ENCODE data around the gene SEMA4A. TPM values are rescaled to one million over a fixed set of nuclear protein-coding genes. Genes with fewer than 3 reads are reported as not detected.
"Not testable (repeated sequence)": the region's sequence is repeated elsewhere in the genome, so short reads cannot be mapped to it uniquely, and the experiment has no call there.

SEMA4A gene
- total and polyA plus RNA-seq, 3 donors from 2014 or later = 4.8 to 8.0 (median 7.7) TPM

DNA sequence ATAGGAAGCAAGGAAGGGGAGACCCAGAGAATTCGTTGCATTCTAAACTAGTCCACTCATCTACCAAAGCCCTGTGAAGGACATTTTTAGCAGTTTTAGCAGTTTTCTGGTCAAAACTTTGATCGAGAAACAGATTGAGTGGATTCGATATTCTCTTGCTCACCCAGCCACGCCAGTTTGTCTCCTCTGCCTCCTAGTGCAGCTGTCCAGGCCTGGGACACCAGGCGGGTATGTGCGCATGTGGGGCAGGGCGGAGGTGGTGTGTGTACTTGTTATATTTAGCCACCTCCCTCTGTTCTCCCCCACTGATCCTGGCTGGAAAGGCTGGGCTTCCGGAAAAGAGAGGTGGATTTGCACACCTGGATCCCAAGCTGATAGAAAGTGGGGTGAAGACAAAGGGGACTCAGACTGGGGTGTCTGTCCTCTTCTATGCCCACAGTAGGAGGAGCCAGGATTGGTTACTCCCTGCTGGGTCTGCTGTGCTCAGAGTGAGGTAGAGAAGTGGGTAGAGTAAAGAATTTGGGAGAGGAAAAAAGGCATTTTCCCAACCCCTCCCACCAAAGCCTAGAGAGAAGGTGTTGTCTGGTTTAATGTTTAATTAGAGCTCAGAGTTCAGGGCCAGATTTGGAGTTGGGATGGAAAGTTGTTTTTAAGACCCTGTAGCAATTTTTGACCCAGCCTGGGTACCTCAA is 35.1 kb upstream of the SEMA4A start:
- Histone ChIP-seq H3K27ac (peak overlapping the region; percentile 80 to 98), H3K36me3 (ENCODE audit: low read depth, missing control alignments) (no peaks in the 10 kb centered on the region), H3K4me3 (peak overlapping the region in 1 of 2 donors; percentile 96), H3K27me3 (no peaks in the 10 kb centered on the region), H3K4me1 (peaks cover 82% of the 10 kb centered on the region), H3K9me3 (no peaks in the 10 kb centered on the region)
- intact Hi-C loops (cut with DNase I; ENCODE audit: low total_unique reads) = no loop called here
- WGBS, 2 donors = 39 to 44% methylated on average over 7 to 8 of the region's 8 CpGs
- TF ChIP-seq, protein P1, sequence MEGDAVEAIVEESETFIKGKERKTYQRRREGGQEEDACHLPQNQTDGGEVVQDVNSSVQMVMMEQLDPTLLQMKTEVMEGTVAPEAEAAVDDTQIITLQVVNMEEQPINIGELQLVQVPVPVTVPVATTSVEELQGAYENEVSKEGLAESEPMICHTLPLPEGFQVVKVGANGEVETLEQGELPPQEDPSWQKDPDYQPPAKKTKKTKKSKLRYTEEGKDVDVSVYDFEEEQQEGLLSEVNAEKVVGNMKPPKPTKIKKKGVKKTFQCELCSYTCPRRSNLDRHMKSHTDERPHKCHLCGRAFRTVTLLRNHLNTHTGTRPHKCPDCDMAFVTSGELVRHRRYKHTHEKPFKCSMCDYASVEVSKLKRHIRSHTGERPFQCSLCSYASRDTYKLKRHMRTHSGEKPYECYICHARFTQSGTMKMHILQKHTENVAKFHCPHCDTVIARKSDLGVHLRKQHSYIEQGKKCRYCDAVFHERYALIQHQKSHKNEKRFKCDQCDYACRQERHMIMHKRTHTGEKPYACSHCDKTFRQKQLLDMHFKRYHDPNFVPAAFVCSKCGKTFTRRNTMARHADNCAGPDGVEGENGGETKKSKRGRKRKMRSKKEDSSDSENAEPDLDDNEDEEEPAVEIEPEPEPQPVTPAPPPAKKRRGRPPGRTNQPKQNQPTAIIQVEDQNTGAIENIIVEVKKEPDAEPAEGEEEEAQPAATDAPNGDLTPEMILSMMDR (IDR thresholded peaks at IDR 0.05) = no peak
- TF ChIP-seq POLR2A (IDR thresholded peaks at IDR 0.05) = no peak
- peak; percentile 82 for DNase-seq

DNA sequence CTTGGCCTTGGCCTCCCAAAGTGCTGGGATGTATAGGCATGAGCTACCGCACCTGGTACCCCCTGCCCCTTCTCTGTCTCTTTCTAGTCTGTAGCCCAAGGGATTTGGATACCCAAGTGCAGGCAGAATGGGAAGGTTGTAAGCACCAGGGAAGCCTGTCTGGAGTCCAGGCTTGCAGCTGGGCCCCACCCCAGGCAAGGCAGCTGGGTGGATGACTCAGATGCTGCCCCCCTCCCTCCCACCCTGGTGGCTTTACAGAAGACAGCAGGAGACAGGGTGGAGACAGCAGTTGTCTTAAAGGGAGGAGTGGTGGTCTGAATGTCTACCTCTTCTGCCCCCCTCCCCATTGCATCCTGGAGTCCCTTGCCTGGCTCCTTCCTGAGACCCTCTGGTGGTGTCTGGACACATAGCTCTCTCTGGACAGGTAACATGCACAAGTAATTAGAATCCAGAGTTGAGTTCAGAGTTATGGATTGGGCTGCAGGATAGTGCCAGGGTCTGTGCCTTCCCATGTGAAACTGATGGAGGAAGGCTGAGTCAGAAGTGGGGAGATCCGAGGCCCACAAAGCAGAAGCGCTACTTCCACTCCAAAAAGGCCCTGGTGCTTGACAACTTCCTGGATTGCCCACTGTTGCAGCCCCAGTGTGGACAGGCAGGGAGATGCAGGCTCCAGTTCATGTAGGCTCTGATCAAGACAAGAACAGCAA is 33.7 kb upstream of the SEMA4A start:
- intact Hi-C loops (cut with DNase I; ENCODE audit: low total_unique reads) = no loop called here
- DNase-seq = peak; percentile 52
- no peaks in the 10 kb centered on the region for H3K9me3 ChIP-seq
- no peaks in the 10 kb centered on the region for H3K27me3 ChIP-seq
- WGBS, 2 donors = 54 to 56% methylated on average over 3 of the region's 3 CpGs
- H3K4me3 ChIP-seq = no peak overlapping the region
- no peaks in the 10 kb centered on the region for H3K36me3 ChIP-seq (ENCODE audit: low read depth, missing control alignments)
- no peak for TF ChIP-seq POLR2A (IDR thresholded peaks at IDR 0.05)
- TF ChIP-seq, protein P1 (IDR thresholded peaks at IDR 0.05) = no peak
- peak overlapping the region in 1 of 2 donors; percentile 98 for H3K27ac ChIP-seq
- H3K4me1 ChIP-seq = peaks cover 84% of the 10 kb centered on the region

GRCh38 chr1:156120318-156120717 is 33.1 kb upstream of the SEMA4A start:
- Histone ChIP-seq H3K27me3 (no peaks in the 10 kb centered on the region), H3K4me3 (no peak overlapping the region), H3K9me3 (no peaks in the 10 kb centered on the region), H3K36me3 (ENCODE audit: low read depth, missing control alignments) (no peaks in the 10 kb centered on the region), H3K27ac (peak overlapping the region; percentile 96 to 98), H3K4me1 (peaks cover 91% of the 10 kb centered on the region)
- DNase-seq = no peak
- TF ChIP-seq POLR2A (IDR thresholded peaks at IDR 0.05) = no peak
- TF ChIP-seq, protein P1 (IDR thresholded peaks at IDR 0.05) = no peak
- intact Hi-C loops (cut with DNase I; ENCODE audit: low total_unique reads) = no loop called here
- 67 to 88% methylated on average over 3 of the region's 3 CpGs for WGBS, 2 donors

DNA sequence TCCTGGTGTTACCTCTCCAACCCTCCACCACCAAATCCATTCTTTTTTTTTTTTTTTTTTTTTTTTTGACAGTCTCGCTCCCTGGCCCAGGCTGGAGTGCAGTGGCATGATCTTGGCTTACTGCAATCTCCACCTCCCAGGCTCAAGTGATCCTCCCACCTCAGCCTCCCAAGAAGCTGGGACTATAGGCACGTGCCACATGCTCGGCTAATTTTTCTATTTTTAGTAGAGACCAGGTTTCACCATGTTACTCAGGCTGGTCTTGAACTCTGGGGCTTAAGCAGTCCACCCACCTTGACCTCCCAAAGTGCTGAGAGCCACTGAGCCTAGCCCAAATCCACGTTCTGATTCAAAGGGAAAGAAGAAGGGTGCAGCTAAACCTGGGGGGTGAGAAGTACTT is 32.4 kb upstream of the SEMA4A start:
- H3K27me3 ChIP-seq; H3K9me3 ChIP-seq; H3K36me3 ChIP-seq (ENCODE audit: low read depth, missing control alignments); H3K4me3 ChIP-seq; intact Hi-C loops (cut with DNase I; ENCODE audit: low total_unique reads): not testable (repeated sequence)
- H3K27ac ChIP-seq = peak overlapping the region; percentile 96 to 98
- peak; percentile 64 for DNase-seq
- H3K4me1 ChIP-seq = peaks cover 98% of the 10 kb centered on the region
- WGBS, 2 donors = 35 to 36% methylated on average over 4 of the region's 4 CpGs

GRCh38 chr1:156121457-156121856 is 31.9 kb upstream of the SEMA4A start:
- no peak for DNase-seq
- Histone ChIP-seq H3K4me1 (peaks cover 98% of the 10 kb centered on the region), H3K27me3 (no peaks in the 10 kb centered on the region), H3K36me3 (ENCODE audit: low read depth, missing control alignments) (no peaks in the 10 kb centered on the region), H3K4me3 (peak overlapping the region in 1 of 2 donors; percentile 27), H3K9me3 (no peaks in the 10 kb centered on the region), H3K27ac (peak overlapping the region; percentile 96 to 98)
- TF ChIP-seq POLR2A (IDR thresholded peaks at IDR 0.05) = no peak
- TF ChIP-seq, protein P1 (IDR thresholded peaks at IDR 0.05) = no peak
- 60 to 65% methylated on average over 4 of the region's 4 CpGs for WGBS, 2 donors
- intact Hi-C loops (cut with DNase I; ENCODE audit: low total_unique reads) = no loop called here
